Measurements from ENCODE around the gene FBXO34.

DNA sequence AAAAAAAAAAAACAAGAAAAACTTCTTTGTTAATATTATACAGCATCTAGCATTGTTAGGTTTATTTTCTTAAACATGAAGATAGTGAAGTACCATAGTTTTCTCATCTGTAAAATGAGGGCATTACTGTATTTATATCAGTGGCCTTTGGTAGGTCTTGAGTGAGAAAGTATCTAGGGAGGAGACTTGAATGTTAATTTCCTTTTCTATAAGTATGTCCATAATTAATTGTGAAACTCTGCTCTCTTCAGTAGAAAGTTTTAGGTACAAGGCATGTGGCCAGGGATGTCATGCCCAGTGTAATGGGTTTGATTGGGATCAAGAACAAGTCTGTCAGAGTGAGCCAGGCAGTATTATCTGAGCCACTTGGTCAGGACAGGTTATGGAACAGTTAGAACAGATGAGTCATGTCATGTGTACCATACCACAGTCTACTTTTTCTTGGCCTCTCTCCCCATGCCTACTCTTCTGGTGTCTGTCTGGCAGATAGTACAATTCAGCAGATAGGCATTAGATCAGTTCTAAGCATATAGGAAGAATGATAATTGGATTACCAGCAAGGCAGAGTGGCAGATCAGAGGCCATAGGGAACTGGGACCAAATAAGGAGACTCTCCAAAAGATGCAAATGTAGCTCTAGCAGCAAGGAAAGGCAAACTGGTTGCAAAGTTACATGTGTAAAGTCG lies 30.4 kb downstream of the FBXO34 start:
- no peak for TF ChIP-seq CTCF (IDR thresholded peaks at IDR 0.05; ENCODE audit: borderline replicate concordance, extremely low read depth, low read length, poor library complexity, severe bottlenecking)
- no peak for TF ChIP-seq EZH2 (IDR thresholded peaks at IDR 0.05; ENCODE audit: borderline replicate concordance, low read depth, low read length, severe bottlenecking)
